Duodenal mucosa (tissue), 2 donors: ENCODE measurements around the gene ANO2.

Experiments used
- H3K27ac ChIP-seq: one replicate; pipeline ENCODE4 v1.7.0; 2013; ENCODE audit warnings: low read depth, low read length
- H3K27me3 ChIP-seq, 2 donors: one replicate each; pipeline ENCODE4 v1.7.0; 2013; ENCODE audit warnings: low read length in 2 of 2, control low read depth in 1 of 2; ENCODE audit not compliant: insufficient read depth in 2 of 2, control insufficient read depth in 1 of 2
- H3K36me3 ChIP-seq, 2 donors: one replicate each; pipeline ENCODE4 v1.7.0; 2013; ENCODE audit warnings: low read length in 2 of 2, control low read depth in 1 of 2; ENCODE audit not compliant: insufficient read depth in 2 of 2, control insufficient read depth in 1 of 2
- H3K4me1 ChIP-seq, 2 donors: one replicate each; pipeline ENCODE4 v1.7.0; 2013; ENCODE audit warnings: low read length in 2 of 2, control low read depth in 1 of 2; ENCODE audit not compliant: insufficient read depth in 2 of 2, control insufficient read depth in 1 of 2
- H3K4me3 ChIP-seq, 2 donors: one replicate each; pipeline ENCODE4 v1.7.0; 2013; ENCODE audit warnings: low read length in 2 of 2, low read depth in 1 of 2
- H3K9ac ChIP-seq, 2 donors: one replicate each; pipeline ENCODE4 v1.7.0; 2013; ENCODE audit warnings: low read length in 2 of 2, low read depth in 1 of 2
- H3K9me3 ChIP-seq, 2 donors: one replicate each; pipeline ENCODE4 v1.7.0; 2013; ENCODE audit warnings: low read length in 2 of 2, control low read depth in 1 of 2; ENCODE audit not compliant: control insufficient read depth in 1 of 2

Gene ANO2

DNA sequence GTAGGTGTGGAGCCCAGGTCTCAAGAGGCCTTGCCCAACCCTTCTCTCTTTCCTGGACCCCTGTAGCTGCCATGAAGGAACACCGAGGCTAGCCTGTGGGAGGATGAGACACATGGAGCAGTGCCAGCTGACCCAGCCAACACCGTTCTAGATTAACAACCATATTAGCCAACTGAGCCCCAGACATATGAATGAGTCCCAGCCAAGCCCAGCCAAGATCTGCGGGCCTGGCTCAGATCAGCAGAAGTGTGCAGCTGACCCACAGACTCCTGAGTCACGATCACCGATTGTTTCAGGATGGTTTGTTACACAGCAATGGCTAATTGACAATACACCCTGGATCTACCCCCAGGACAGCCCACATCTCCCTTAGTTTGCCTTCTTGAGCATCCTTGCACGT lies 431.0 kb downstream of the ANO2 start:
- no peak overlapping the region for H3K4me3 ChIP-seq
- no peak overlapping the region for H3K27ac ChIP-seq
- H3K9ac ChIP-seq: no peak overlapping the region
- no peaks in the 10 kb centered on the region for H3K36me3 ChIP-seq
- H3K27me3 ChIP-seq: no peaks in the 10 kb centered on the region
- H3K9me3 ChIP-seq: no peaks in the 10 kb centered on the region
- H3K4me1 ChIP-seq: peaks cover 3 to 4% of the 10 kb centered on the region in 2 donors

DNA sequence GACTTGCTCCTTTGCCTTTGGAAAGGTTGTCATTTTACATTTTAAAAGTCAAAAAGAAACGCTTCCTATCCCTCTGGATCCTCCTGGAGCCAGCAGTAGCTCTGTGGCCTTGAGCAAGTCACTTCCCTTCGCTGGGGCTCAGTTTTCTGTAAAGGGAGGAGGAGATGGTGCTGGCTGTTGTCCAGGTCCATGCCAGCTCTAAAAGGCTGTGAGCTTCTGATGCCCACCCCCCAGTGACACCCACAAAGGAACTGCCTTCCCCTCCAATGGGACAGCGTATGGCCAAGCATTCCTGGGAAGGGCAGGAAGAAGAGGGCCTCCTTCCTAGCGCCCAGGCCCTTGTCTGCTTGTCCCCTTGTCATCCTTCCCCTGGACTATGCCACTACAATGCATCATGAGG lies 431.7 kb downstream of the ANO2 start:
- Histone ChIP-seq H3K4me3 (no peak overlapping the region), H3K27ac (no peak overlapping the region), H3K36me3 (no peaks in the 10 kb centered on the region), H3K9ac (no peak overlapping the region), H3K27me3 (no peaks in the 10 kb centered on the region), H3K9me3 (no peaks in the 10 kb centered on the region), H3K4me1 (peaks cover 3 to 4% of the 10 kb centered on the region in 2 donors)
